ENCODE measurements around the gene CCDC28A.

CCDC28A gene

DNA sequence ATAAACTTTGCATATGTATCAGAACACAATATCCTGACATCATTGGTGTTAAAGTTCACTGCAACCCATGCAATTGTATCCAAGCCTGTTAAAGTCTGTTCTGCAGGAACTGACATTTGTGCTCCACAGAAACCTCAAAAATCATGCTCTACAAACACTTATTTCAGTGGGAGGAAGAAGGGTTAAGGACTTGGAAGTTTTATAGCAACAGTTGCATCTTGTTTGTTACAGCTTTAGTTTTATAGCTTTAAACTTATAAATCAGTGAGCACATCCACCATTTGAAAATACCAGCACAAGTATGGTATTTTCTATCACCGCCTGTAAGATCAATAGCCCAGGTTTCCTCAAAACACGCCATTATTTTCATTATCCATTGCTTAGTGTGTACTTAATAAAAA lies 23.2 kb downstream of the CCDC28A start:
- Histone ChIP-seq H3K4me3 (ENCODE audit: low read depth, low read length) (no peak overlapping the region), H3K9me3 (ENCODE audit: control insufficient read depth, insufficient read depth, low read depth, low read length) (no peaks in the 10 kb centered on the region), H3K4me1 (ENCODE audit: control insufficient read depth, insufficient read depth, low read length) (no peaks in the 10 kb centered on the region), H3K27ac (ENCODE audit: extremely low read depth, low read depth, low read length) (no peak overlapping the region), H3K36me3 (ENCODE audit: control insufficient read depth in 2 of 2, insufficient read depth in 1 of 2, low read length in 2 of 2) (peaks cover 0 to 6% of the 10 kb centered on the region in 2 experiments; a peak in 2 of 3 replicates)
- POLR2A ChIA-PET = no interaction called here
- TF ChIP-seq ZNF501 (tag by site-specific recombination; IDR thresholded peaks at IDR 0.05) = no peak
- no peak for TF ChIP-seq ZNF155 (tag by site-specific recombination; IDR thresholded peaks at IDR 0.05)
- TF ChIP-seq ZNF175 (tag by site-specific recombination; IDR thresholded peaks at IDR 0.05) = no peak
- no peak for TF ChIP-seq PRDM1 (tag by site-specific recombination; IDR thresholded peaks at IDR 0.05)
- no peak for TF ChIP-seq ZNF248 (tag by site-specific recombination; IDR thresholded peaks at IDR 0.05)
- no peak for TF ChIP-seq BCL11B (tag by site-specific recombination; IDR thresholded peaks at IDR 0.05; ENCODE audit: low read depth)
- no peak for TF ChIP-seq ZNF654 (tag by site-specific recombination; IDR thresholded peaks at IDR 0.05; ENCODE audit: low read depth)
- no peak for TF ChIP-seq SP7 (tag by site-specific recombination; IDR thresholded peaks at IDR 0.05)
- CTCF ChIA-PET = interaction anchor here (0.6 to 1.0 kb wide), 2 partner anchors 11 to 19 kb away, joined by 3 to 4 read pairs; no protein-coding TSS in a partner anchor

DNA sequence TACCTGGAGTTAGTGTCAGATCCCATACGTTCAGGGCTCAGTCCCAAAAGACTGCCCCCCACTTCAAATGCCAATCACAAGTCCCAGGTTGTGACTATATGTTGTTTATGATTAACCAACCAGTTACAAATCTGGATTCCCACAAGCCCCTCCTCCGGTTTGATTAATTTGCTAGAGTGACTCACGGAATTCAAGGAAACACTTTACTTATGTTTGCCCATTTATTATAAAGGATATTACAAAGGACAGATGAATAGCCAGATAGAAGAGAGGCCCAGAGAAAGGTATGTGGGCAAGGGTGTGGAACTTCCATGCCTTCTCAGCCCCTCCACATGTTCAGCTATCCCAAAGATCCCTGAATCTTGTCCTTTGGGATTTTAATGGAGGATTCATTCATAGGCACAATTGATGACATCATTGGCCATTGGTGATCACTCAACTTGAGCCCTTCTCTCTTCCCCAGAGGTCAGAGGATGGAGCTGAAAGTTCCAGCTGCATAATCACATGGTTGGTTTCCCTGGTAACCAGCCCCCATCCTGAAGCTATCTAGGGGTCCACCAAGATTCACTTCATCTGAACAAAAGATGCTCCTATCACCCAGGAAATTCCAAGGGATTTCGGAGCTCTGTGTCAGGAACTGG lies 24.4 kb downstream of the CCDC28A start:
- H3K36me3 ChIP-seq (ENCODE audit: control insufficient read depth in 2 of 2, insufficient read depth in 1 of 2, low read length in 2 of 2) = peaks cover 0 to 1% of the 10 kb centered on the region in 2 experiments; a peak in 1 of 3 replicates
- H3K4me1 ChIP-seq (ENCODE audit: control insufficient read depth, insufficient read depth, low read length) = no peaks in the 10 kb centered on the region
- H3K9me3 ChIP-seq (ENCODE audit: control insufficient read depth, insufficient read depth, low read depth, low read length) = no peaks in the 10 kb centered on the region
- ChIA-PET POLR2A (no interaction called here), CTCF (interaction anchor here (1.0 kb wide), 1 partner anchor 18 kb away, joined by 4 read pairs; no protein-coding TSS in a partner anchor)
- no peak overlapping the region for H3K4me3 ChIP-seq (ENCODE audit: low read depth, low read length)
- H3K27ac ChIP-seq (ENCODE audit: extremely low read depth, low read depth, low read length) = no peak overlapping the region
- TF ChIP-seq, protein P1, sequence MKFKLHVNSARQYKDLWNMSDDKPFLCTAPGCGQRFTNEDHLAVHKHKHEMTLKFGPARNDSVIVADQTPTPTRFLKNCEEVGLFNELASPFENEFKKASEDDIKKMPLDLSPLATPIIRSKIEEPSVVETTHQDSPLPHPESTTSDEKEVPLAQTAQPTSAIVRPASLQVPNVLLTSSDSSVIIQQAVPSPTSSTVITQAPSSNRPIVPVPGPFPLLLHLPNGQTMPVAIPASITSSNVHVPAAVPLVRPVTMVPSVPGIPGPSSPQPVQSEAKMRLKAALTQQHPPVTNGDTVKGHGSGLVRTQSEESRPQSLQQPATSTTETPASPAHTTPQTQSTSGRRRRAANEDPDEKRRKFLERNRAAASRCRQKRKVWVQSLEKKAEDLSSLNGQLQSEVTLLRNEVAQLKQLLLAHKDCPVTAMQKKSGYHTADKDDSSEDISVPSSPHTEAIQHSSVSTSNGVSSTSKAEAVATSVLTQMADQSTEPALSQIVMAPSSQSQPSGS (tag by site-specific recombination; IDR thresholded peaks at IDR 0.05; ENCODE audit: low read depth) = peak; percentile 67
- TF ChIP-seq, protein P2, sequence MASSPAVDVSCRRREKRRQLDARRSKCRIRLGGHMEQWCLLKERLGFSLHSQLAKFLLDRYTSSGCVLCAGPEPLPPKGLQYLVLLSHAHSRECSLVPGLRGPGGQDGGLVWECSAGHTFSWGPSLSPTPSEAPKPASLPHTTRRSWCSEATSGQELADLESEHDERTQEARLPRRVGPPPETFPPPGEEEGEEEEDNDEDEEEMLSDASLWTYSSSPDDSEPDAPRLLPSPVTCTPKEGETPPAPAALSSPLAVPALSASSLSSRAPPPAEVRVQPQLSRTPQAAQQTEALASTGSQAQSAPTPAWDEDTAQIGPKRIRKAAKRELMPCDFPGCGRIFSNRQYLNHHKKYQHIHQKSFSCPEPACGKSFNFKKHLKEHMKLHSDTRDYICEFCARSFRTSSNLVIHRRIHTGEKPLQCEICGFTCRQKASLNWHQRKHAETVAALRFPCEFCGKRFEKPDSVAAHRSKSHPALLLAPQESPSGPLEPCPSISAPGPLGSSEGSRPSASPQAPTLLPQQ (tag by site-specific recombination; IDR thresholded peaks at IDR 0.05) = no peak
- no peak for TF ChIP-seq ZNF785 (tag by site-specific recombination; IDR thresholded peaks at IDR 0.05)
- no peak for TF ChIP-seq ZBTB20 (tag by site-specific recombination; IDR thresholded peaks at IDR 0.05)
- TF ChIP-seq OVOL3 (tag by site-specific recombination; IDR thresholded peaks at IDR 0.05) = no peak
- TF ChIP-seq ZNF274 (IDR thresholded peaks at IDR 0.05; ENCODE audit: low read length) = no peak
- TF ChIP-seq ZNF274 (tag by site-specific recombination; IDR thresholded peaks at IDR 0.05; ENCODE audit: borderline replicate concordance) = no peak

DNA sequence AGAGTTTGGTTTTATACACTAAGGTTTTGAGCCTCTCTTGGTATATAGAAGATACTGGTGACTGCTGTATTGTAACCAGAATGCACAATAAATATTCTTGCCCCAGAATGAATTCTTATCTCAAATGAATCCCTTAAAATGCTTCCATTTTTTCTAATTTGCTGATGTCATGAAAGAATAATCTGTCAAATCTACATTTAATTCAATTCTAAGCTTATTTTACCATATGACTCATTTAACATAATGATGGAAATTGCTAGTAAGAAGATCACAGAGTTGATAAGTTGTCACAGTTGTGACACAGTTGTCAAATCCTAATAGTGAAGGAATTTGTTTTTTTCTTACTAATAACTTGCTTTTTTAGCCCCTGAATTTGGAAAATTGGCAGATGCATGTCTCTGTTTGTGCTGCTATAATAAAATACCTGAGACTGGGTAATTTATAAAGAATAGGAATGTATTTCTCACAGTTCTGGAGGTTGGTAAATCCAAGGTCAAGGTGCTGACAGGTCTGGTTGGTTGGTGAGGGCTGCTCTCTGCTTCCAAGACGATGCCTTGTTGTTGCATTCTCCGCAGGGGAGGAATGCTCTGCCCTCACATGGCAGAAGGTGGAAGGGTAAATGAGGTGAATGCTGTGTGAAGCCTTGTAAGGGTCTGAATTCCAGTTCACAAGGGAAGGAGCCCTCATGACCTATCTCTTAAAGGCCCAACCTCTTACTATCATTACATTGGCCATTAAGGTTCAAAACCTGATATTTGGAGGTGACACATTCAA lies 27.0 kb downstream of the CCDC28A start:
- ChIA-PET CTCF (interaction anchor here (0.6 to 1.9 kb wide), 3 partner anchors 11 to 451 kb away, joined by 4 read pairs; no protein-coding TSS in a partner anchor), POLR2A (interaction anchor here (0.6 kb wide), 1 partner anchor 687 kb away, joined by 3 read pairs; no protein-coding TSS in a partner anchor)
- no peaks in the 10 kb centered on the region for H3K36me3 ChIP-seq (ENCODE audit: control insufficient read depth in 2 of 2, insufficient read depth in 1 of 2, low read length in 2 of 2)
- TF ChIP-seq ZNF19 (tag by site-specific recombination; IDR thresholded peaks at IDR 0.05; ENCODE audit: low read depth) = no peak
- TF ChIP-seq ZNF549 (tag by site-specific recombination; IDR thresholded peaks at IDR 0.05) = peak; percentile 67; the same call in 1 of the 2 replicates
- H3K9me3 ChIP-seq (ENCODE audit: control insufficient read depth, insufficient read depth, low read depth, low read length) = no peaks in the 10 kb centered on the region
- H3K27ac ChIP-seq (ENCODE audit: extremely low read depth, low read depth, low read length) = no peak overlapping the region
- no peaks in the 10 kb centered on the region for H3K4me1 ChIP-seq (ENCODE audit: control insufficient read depth, insufficient read depth, low read length)
- H3K4me3 ChIP-seq (ENCODE audit: low read depth, low read length) = no peak overlapping the region
